Prostate gland (tissue), 2 donors: ENCODE data around the gene GARIN3. TPM values are rescaled to one million over a fixed set of nuclear protein-coding genes. Genes with fewer than 3 reads are reported as not detected.

Experiments
- DNase-seq: peaks from one replicate; pipeline ENCODE4 v3.0.0-alpha.2; 2019; ENCODE audit warnings: low spot score
- H3K27ac ChIP-seq, 2 donors: fragments of 200-600 bp; sonication (generic); 2 replicates each; pipeline ENCODE4 v1.5.1; 2017 to 2019
- H3K27me3 ChIP-seq: fragments of 200-600 bp; sonication (generic); replicated peaks from 2 replicates; pipeline ENCODE4 v1.5.1; 2019; ENCODE audit not compliant: insufficient read depth
- H3K36me3 ChIP-seq, 2 donors: fragments of 200-600 bp; sonication (generic); 1 replicate in 1 of 2; 2 replicates in 1 of 2; pipeline versions ENCODE4 v1.5.1 to v1.8.1; 2017 to 2019
- H3K4me1 ChIP-seq: fragments of 200-600 bp; sonication (generic); replicated peaks from 2 replicates; pipeline ENCODE4 v1.5.1; 2019
- H3K4me3 ChIP-seq, 2 donors: fragments of 200-600 bp; sonication (generic); 2 replicates each; pipeline ENCODE4 v1.5.1; 2017 to 2019
- H3K9me3 ChIP-seq: fragments of 200-600 bp; sonication (generic); 2 replicates; pipeline ENCODE4 v1.5.1; 2017
- POLR2A ChIP-seq: fragments of 450-650 bp; IDR thresholded peaks from one replicate; pipeline ENCODE4 v1.6.1; 2016; ENCODE audit warnings: antibody characterized with exemption, mild to moderate bottlenecking
- POLR2AphosphoS5 ChIP-seq: sonication (generic); formaldehyde crosslinking; IDR thresholded peaks from one replicate; pipeline ENCODE4 v1.6.1; 2017; ENCODE audit warnings: antibody characterized with exemption
- WGBS: methylation state at CpG from one replicate; pipeline ENCODE4 v1.1.5; 2018; 5-methylcytosine and 5-hydroxymethylcytosine counted together
- intact Hi-C: fragments of 100-400 bp; cut with DNase I; formaldehyde crosslinking; loops from one replicate; pipeline ENCODE4 v1.14.2; 2022
- total RNA-seq, 2 donors: library from RNA; depleted of rRNA; stranded (reverse); fragments of >200 nt; gene quantifications; one replicate each; pipeline ENCODE4 v1.1.0, GENCODE V29; 2016
- TF ChIP-seq, protein P1 (sequence below), 4 experiments: fragments of 200-600 bp in 2 of 4; fragments of 450-650 bp in 2 of 4; sonication (generic) in 2 of 4; IDR thresholded peaks; 1 replicate in 3 of 4; 2 replicates in 1 of 4; pipeline ENCODE4 v1.5.1; 2016 to 2019; ENCODE audit warnings: antibody characterized with exemption in 4 of 4, mild to moderate bottlenecking in 2 of 4, moderate library complexity in 2 of 4

GARIN3 gene
- total RNA-seq, 2 donors from 2014 or later: 0.97 TPM; not detected in 1

GRCh38 chr5:157193699-157194424 is 27.8 kb upstream of the GARIN3 start:
- no peak overlapping the region for H3K4me3 ChIP-seq
- intact Hi-C loops: no loop called here
- DNase-seq: no peak
- no peaks in the 10 kb centered on the region for H3K9me3 ChIP-seq
- no peaks in the 10 kb centered on the region for H3K27me3 ChIP-seq
- no peaks in the 10 kb centered on the region for H3K36me3 ChIP-seq
- H3K27ac ChIP-seq: no peak overlapping the region
- WGBS: 92% methylated on average over 10 of the region's 10 CpGs
- TF ChIP-seq, protein P1, sequence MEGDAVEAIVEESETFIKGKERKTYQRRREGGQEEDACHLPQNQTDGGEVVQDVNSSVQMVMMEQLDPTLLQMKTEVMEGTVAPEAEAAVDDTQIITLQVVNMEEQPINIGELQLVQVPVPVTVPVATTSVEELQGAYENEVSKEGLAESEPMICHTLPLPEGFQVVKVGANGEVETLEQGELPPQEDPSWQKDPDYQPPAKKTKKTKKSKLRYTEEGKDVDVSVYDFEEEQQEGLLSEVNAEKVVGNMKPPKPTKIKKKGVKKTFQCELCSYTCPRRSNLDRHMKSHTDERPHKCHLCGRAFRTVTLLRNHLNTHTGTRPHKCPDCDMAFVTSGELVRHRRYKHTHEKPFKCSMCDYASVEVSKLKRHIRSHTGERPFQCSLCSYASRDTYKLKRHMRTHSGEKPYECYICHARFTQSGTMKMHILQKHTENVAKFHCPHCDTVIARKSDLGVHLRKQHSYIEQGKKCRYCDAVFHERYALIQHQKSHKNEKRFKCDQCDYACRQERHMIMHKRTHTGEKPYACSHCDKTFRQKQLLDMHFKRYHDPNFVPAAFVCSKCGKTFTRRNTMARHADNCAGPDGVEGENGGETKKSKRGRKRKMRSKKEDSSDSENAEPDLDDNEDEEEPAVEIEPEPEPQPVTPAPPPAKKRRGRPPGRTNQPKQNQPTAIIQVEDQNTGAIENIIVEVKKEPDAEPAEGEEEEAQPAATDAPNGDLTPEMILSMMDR (IDR thresholded peaks at IDR 0.05): no peak
- TF ChIP-seq POLR2A: no peak
- TF ChIP-seq POLR2AphosphoS5: no peak
- H3K4me1 ChIP-seq: no peaks in the 10 kb centered on the region

- Histone ChIP-seq H3K9me3 (no peaks in the 10 kb centered on the region), H3K36me3 (no peaks in the 10 kb centered on the region), H3K4me3 (no peak overlapping the region), H3K27me3 (no peaks in the 10 kb centered on the region), H3K4me1 (no peaks in the 10 kb centered on the region), H3K27ac (no peak overlapping the region)
- no peak for DNase-seq
- 86% methylated on average over 7 of the region's 7 CpGs for WGBS
- intact Hi-C loops: no loop called here
- TF ChIP-seq, protein P1 (IDR thresholded peaks at IDR 0.05): no peak
- TF ChIP-seq POLR2A (no peak), POLR2AphosphoS5 (no peak)
Observed at GRCh38 chr5:157189223-157189622, 23.2 kb upstream of the GARIN3 start.

DNA sequence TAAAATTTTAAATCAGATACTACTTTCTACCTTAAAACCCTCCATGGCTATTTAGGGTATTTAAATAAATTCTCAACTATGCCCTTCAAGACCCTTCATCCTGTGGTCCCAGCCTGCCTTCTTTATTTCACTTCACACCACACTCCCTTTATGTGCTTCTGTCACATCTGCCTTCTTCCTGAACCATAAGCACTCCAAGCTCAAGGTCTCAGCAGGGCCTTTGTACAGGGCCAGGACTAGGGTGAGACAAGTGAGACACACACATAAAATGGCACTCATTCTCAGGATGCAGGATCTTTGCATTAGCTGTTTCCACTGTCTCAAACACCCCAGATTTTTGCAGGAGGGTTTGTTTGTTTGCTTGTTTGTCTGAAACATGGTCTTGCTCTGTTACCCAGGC is 22.2 kb upstream of the GARIN3 start:
- Histone ChIP-seq H3K4me3 (no peak overlapping the region), H3K36me3 (no peaks in the 10 kb centered on the region), H3K27me3 (no peaks in the 10 kb centered on the region), H3K9me3 (no peaks in the 10 kb centered on the region), H3K4me1 (no peaks in the 10 kb centered on the region), H3K27ac (no peak overlapping the region)
- intact Hi-C loops: no loop called here
- TF ChIP-seq, protein P1 (IDR thresholded peaks at IDR 0.05): no peak
- TF ChIP-seq POLR2AphosphoS5: no peak
- TF ChIP-seq POLR2A: no peak
- DNase-seq: no peak

DNA sequence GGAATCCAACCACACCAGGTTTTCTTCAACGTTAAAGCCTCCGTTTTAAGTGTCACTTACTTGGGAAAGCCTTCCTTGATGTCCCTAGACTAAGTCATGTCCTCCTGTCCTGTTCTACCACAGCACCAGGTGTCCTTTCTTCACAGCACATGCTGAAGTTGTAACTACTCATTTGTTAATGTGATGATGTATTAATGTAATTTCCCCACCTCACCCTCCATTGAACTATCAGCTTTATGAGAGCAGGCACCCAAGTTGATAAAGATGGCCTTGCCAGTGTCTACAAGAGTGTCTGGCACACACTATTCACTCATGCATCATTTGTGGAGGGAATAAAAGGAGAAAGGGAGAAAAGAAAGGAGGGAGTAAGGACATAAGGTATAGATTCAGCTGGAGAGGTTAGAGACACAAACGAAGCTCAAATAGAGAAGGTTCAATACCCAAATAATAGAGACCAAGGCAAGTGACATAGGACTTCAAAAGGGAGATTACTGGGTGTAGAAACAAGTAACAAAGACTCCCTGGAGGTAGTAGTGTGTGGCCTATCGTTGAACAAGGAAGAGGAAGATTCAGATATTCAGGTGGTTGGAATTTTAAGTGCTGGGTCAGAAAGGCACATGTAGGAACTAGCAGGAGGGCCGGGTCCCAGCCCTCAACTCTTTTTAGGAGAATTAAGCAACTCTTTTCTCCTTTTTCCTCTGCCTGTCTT is 21.1 kb upstream of the GARIN3 start:
- WGBS: 60% methylated on average over 5 of the region's 5 CpGs

More for the DNA sequence above, 21.1 kb upstream of the GARIN3 start:
- Histone ChIP-seq H3K4me1 (no peaks in the 10 kb centered on the region), H3K27ac (no peak overlapping the region), H3K36me3 (no peaks in the 10 kb centered on the region), H3K27me3 (no peaks in the 10 kb centered on the region), H3K9me3 (no peaks in the 10 kb centered on the region), H3K4me3 (no peak overlapping the region)
- DNase-seq: no peak
- TF ChIP-seq, protein P1 (IDR thresholded peaks at IDR 0.05): no peak
- no peak for TF ChIP-seq POLR2AphosphoS5
- no peak for TF ChIP-seq POLR2A
- intact Hi-C loops: no loop called here
